OCI-LY7 (cell line): ENCODE measurements around the gene VENTX. TPM values are rescaled to one million over a fixed set of nuclear protein-coding genes. Genes with fewer than 3 reads are reported as not detected.

Experiments
- Bru-seq: library from RNA; stranded (reverse); fragments of 400-500 nt; gene quantifications from one replicate; lab custom pipeline; 2021; lab: Mats Ljungman, UMichigan
- BruChase-seq, 2 experiments: library from RNA; stranded (reverse); fragments of 400-500 nt; gene quantifications; one replicate each; lab custom pipeline; 2021; lab: Mats Ljungman, UMichigan
- BruUV-seq: library from RNA; stranded (reverse); fragments of 400-500 nt; replicated peaks from 2 replicates; lab custom pipeline; 2021; lab: Mats Ljungman, UMichigan
- CTCF ChIA-PET: fragments of 300-600 bp; sonication (Branson Sonifier 250); formaldehyde crosslinking; loops from one replicate; lab custom pipeline; 2022; ENCODE audit warnings: antibody characterized with exemption; ENCODE audit not compliant: unreplicated experiment; lab: Charles Lee
- POLR2A ChIA-PET: fragments of 300-600 bp; sonication (Branson Sonifier 250); formaldehyde crosslinking; loops from one replicate; lab custom pipeline; 2022; ENCODE audit warnings: antibody characterized with exemption; lab: Charles Lee
- DNase-seq: peaks from one replicate; pipeline ENCODE4 v3.0.0-alpha.2; 2015; ENCODE audit warnings: low spot score
- H2AFZ ChIP-seq: fragments of 200-600 bp; sonication (generic), shearing (Covaris generic); 2 replicates; pipeline ENCODE4 v1.6.1; 2014; ENCODE audit warnings: mild to moderate bottlenecking, antibody characterized with exemption, low read length, moderate library complexity
- H3K27ac ChIP-seq: fragments of 200-600 bp; sonication (generic); 2 replicates; pipeline ENCODE4 v1.5.1; 2014; ENCODE audit warnings: mixed run types, low read depth, mild to moderate bottlenecking, moderate library complexity, low read length, inconsistent platforms; ENCODE audit not compliant: poor library complexity, severe bottlenecking
- H3K36me3 ChIP-seq: fragments of 200-600 bp; sonication (generic); 2 replicates; pipeline ENCODE4 v1.6.1; 2014; ENCODE audit warnings: mild to moderate bottlenecking, antibody characterized with exemption, low read length, moderate library complexity, mixed read lengths; ENCODE audit not compliant: insufficient read depth
- H3K4me1 ChIP-seq: fragments of 200-600 bp; sonication (generic); 2 replicates; pipeline ENCODE4 v1.5.1; 2014; ENCODE audit warnings: mild to moderate bottlenecking, low read length; ENCODE audit not compliant: insufficient read depth, poor library complexity, severe bottlenecking
- H3K4me2 ChIP-seq: fragments of 200-600 bp; sonication (generic); 2 replicates; pipeline ENCODE4 v1.6.1; 2014; ENCODE audit warnings: mild to moderate bottlenecking, low read length
- H3K4me3 ChIP-seq: fragments of 200-600 bp; sonication (generic); 2 replicates; pipeline ENCODE4 v1.5.1; 2014; ENCODE audit warnings: mild to moderate bottlenecking, low read depth, low read length; ENCODE audit not compliant: poor library complexity, severe bottlenecking
- H3K79me2 ChIP-seq: fragments of 200-600 bp; sonication (generic); 2 replicates; pipeline ENCODE4 v1.6.1; 2016; ENCODE audit warnings: low read depth, mild to moderate bottlenecking, low read length, moderate library complexity, mixed read lengths; ENCODE audit not compliant: insufficient read depth
- H3K9me2 ChIP-seq: fragments of 200-600 bp; sonication (generic); 2 replicates; pipeline ENCODE4 v1.6.1; 2016; ENCODE audit warnings: mild to moderate bottlenecking, low read length, mixed read lengths; ENCODE audit not compliant: insufficient read depth
- H3K9me3 ChIP-seq: fragments of 200-600 bp; sonication (generic); 2 replicates; pipeline ENCODE4 v1.6.1; 2014; ENCODE audit warnings: mild to moderate bottlenecking, mixed run types, low read length, mixed read lengths
- H4K20me1 ChIP-seq: fragments of 200-600 bp; sonication (generic); 2 replicates; pipeline ENCODE4 v1.6.1; 2014; ENCODE audit warnings: mild to moderate bottlenecking, antibody characterized with exemption, low read length, moderate library complexity, mixed read lengths; ENCODE audit not compliant: insufficient read depth
- EZH2phosphoT487 ChIP-seq: fragments of 200-600 bp; sonication (generic); IDR thresholded peaks from 2 replicates; pipeline ENCODE4 v1.6.1; 2018; ENCODE audit warnings: low read depth, borderline replicate concordance, mild to moderate bottlenecking, mixed run types, antibody characterized with exemption, low read length, moderate library complexity, mixed read lengths
- intact Hi-C: fragments of 100-400 bp; cut with micrococcal nuclease; formaldehyde crosslinking; loops from one replicate; pipeline ENCODE4 v1.10.0; 2022; ENCODE audit not compliant: unreplicated experiment
- long read RNA-seq: library from polyadenylated mRNA; stranded (forward); transcript quantifications from one replicate; pipeline ENCODE4 v2.0.0, GENCODE V29; 2022
- total RNA-seq, 2 experiments: library from RNA; depleted of rRNA in 1 of 2; stranded (reverse); fragments of >200 nt in 1 of 2; shearing (Covaris generic) in 1 of 2; gene quantifications; 2 replicates each; pipeline ENCODE4 v1.2.3, GENCODE V29; 2014 to 2022
- TF ChIP-seq, protein P1 (sequence below): fragments of 200-600 bp; sonication (generic); conservative IDR thresholded peaks from 2 replicates; pipeline ENCODE4 v1.5.1; 2014; ENCODE audit warnings: mild to moderate bottlenecking, antibody characterized with exemption, low read length, moderate library complexity, mixed read lengths

The VENTX gene, protein sequence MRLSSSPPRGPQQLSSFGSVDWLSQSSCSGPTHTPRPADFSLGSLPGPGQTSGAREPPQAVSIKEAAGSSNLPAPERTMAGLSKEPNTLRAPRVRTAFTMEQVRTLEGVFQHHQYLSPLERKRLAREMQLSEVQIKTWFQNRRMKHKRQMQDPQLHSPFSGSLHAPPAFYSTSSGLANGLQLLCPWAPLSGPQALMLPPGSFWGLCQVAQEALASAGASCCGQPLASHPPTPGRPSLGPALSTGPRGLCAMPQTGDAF
- total RNA-seq (2014; rRNA removed; shearing (Covaris generic)) = not detected in 2 replicates
- not detected in 2 replicates for total RNA-seq (2022)
- Bru-seq, nascent RNA = not detected
- BruChase-seq, experiment 1, labeled RNA remaining after a 6-hour chase = not detected
- BruChase-seq, experiment 2, labeled RNA remaining after a 2-hour chase = not detected
- long read RNA-seq = 0 reads

DNA sequence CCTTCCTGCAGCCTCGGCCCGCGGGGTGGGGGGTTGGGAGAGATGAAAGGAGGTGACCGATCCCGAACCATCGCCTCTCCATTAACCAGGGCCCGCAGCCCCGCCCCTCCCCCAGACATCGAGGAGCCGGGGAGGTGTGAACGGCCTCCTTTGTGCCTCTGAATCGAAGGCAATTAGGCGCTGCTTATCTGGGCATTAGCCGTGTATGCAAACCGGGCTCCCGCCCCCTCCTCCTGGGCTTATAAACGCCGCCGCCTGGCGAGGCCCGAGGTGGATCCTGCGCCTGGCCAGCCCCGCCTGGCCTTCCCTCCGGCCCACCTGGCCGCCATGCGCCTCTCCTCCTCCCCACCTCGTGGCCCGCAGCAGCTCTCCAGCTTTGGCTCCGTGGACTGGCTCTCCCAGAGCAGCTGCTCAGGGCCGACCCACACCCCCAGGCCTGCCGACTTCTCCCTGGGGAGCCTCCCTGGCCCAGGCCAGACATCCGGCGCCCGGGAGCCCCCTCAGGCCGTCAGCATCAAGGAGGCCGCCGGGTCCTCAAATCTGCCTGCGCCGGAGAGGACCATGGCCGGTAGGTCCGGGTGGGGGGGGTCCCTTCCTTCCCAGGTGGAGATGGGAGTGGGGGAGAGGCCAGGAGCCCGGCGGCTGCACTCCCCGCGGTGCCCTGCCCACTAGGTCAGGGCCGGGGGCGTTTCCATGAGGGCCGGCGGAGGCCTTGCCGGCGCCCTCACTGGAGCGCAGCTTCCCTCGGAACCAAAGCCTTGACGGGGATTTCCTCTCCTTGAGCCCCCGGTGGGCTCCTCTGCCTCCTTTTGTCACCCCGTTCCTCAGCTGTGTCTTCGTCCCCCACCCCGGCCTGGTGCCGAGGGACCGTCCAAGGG lies at the start of gene VENTX:
Gene VENTX, plus strand, starts transcription at position 268 of the 878 bp plus-strand sequence. Its CDS starts 60 bp downstream, at position 328.
- Histone ChIP-seq H3K9me3 (no peaks in the 10 kb centered on the region), H3K79me2 (no peaks in the 10 kb centered on the region), H3K4me2 (no peak within 1 kb of the TSS), H3K4me3 (no peak within 1 kb of the TSS), H2AFZ (no peak within 1 kb of the TSS), H4K20me1 (no peaks in the 10 kb centered on the region; the same call in 1 of the 2 replicates), H3K36me3 (no peaks in the 10 kb centered on the region), H3K4me1 (no peaks in the 10 kb centered on the region), H3K27ac (no peak within 1 kb of the TSS), H3K9me2 (no peaks in the 10 kb centered on the region)
- POLR2A ChIA-PET = no interaction called here
- no TSS peak for BruUV-seq
- DNase-seq = no peak
- CTCF ChIA-PET = no interaction called here
- intact Hi-C loops = no loop called here
- TF ChIP-seq, protein P1, sequence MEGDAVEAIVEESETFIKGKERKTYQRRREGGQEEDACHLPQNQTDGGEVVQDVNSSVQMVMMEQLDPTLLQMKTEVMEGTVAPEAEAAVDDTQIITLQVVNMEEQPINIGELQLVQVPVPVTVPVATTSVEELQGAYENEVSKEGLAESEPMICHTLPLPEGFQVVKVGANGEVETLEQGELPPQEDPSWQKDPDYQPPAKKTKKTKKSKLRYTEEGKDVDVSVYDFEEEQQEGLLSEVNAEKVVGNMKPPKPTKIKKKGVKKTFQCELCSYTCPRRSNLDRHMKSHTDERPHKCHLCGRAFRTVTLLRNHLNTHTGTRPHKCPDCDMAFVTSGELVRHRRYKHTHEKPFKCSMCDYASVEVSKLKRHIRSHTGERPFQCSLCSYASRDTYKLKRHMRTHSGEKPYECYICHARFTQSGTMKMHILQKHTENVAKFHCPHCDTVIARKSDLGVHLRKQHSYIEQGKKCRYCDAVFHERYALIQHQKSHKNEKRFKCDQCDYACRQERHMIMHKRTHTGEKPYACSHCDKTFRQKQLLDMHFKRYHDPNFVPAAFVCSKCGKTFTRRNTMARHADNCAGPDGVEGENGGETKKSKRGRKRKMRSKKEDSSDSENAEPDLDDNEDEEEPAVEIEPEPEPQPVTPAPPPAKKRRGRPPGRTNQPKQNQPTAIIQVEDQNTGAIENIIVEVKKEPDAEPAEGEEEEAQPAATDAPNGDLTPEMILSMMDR = no peak
- no peak for TF ChIP-seq EZH2phosphoT487

DNA sequence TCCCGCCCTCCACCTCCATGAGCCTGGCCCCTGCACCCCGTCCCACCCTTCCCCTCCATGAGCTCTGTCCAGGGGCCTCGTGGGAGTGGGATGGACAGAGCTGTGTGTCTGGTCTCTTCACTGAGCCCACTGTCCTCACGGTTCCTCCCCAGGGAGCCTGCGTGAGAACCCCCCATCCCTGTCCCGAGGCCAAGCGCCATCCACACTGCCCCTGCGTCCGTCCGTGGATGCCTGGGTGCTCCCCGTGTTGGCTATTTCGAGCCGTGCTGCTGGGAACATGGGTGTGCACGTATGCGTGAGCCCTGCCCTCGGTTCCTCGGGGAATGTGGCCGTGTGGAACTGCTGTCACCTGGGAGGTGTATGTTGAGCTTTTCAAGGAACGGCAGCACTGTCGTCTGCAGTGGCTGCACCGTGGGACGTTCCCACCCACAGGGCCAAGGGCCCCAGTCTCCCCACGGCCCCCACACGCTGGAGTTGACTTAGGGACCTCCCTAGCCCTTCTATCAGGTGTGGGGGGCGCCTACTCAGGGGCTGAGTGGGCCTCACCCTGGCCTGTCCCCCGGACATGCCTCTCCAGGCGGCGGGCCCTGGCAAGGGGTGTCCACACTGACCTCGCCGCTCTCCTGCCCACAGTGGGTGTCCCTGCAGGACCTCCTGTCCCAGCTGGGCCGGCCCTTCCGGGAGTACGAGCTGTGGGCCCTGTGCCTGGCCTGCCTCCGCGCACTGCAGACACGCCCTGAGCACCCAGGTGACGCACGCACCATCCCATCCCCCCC lies 49.6 kb upstream of the VENTX start:
- Histone ChIP-seq H2AFZ (no peak overlapping the region), H3K9me3 (no peaks in the 10 kb centered on the region), H3K9me2 (no peaks in the 10 kb centered on the region), H3K4me3 (no peak overlapping the region), H3K79me2 (no peaks in the 10 kb centered on the region), H4K20me1 (no peaks in the 10 kb centered on the region), H3K4me1 (no peaks in the 10 kb centered on the region), H3K27ac (no peak overlapping the region), H3K36me3 (no peaks in the 10 kb centered on the region), H3K4me2 (no peak overlapping the region)
- BruUV-seq = no TSS peak
- intact Hi-C loops = no loop called here
- no peak for TF ChIP-seq EZH2phosphoT487
- TF ChIP-seq, protein P1 = no peak
- CTCF ChIA-PET = interaction anchor here (0.6 kb wide), 1 partner anchor 530 kb away, joined by 6 read pairs; no protein-coding TSS in a partner anchor
- no peak for DNase-seq
- POLR2A ChIA-PET = no interaction called here
